ENCODE measurements around the gene WDR1. TPM values are rescaled to one million over a fixed set of nuclear protein-coding genes. Genes with fewer than 3 reads are reported as not detected.
A peak's percentile ranks its signal among the peaks of the same experiment; 100 is the strongest.

WDR1 gene
- total RNA-seq, 1 donor from 2014 or later, result 370 TPM

- H3K27me3 ChIP-seq (ENCODE audit: control insufficient read depth, insufficient read depth, low read length), result no peaks in the 10 kb centered on the region
- H3K36me3 ChIP-seq (ENCODE audit: control insufficient read depth, insufficient read depth, low read length), result no peaks in the 10 kb centered on the region
- DNase-seq (ENCODE audit: low read depth), result no peak
- no peak overlapping the region for H3K4me3 ChIP-seq (ENCODE audit: low read depth, low read length)
- no peak for TF ChIP-seq CTCF (IDR thresholded peaks at IDR 0.05; ENCODE audit: insufficient read depth, low read length, poor library complexity, severe bottlenecking)
Measured at GRCh38 chr4:10050261-10050661, 66.3 kb downstream of the WDR1 start.

GRCh38 chr4:10048941-10049697 lies 67.5 kb downstream of the WDR1 start:
- DNase-seq (ENCODE audit: low read depth), result no peak
- no peak for TF ChIP-seq CTCF (IDR thresholded peaks at IDR 0.05; ENCODE audit: insufficient read depth, low read length, poor library complexity, severe bottlenecking)
- no peak overlapping the region for H3K4me3 ChIP-seq (ENCODE audit: low read depth, low read length)
- no peaks in the 10 kb centered on the region for H3K36me3 ChIP-seq (ENCODE audit: control insufficient read depth, insufficient read depth, low read length)
- H3K27me3 ChIP-seq (ENCODE audit: control insufficient read depth, insufficient read depth, low read length), result no peaks in the 10 kb centered on the region

GRCh38 chr4:10047967-10048366 lies 68.6 kb downstream of the WDR1 start:
- Histone ChIP-seq H3K36me3 (ENCODE audit: control insufficient read depth, insufficient read depth, low read length) (no peaks in the 10 kb centered on the region), H3K27me3 (ENCODE audit: control insufficient read depth, insufficient read depth, low read length) (no peaks in the 10 kb centered on the region), H3K4me3 (ENCODE audit: low read depth, low read length) (no peak overlapping the region)
- TF ChIP-seq CTCF (IDR thresholded peaks at IDR 0.05; ENCODE audit: insufficient read depth, low read length, poor library complexity, severe bottlenecking), result no peak
- DNase-seq (ENCODE audit: low read depth), result no peak

GRCh38 chr4:10046471-10046870 lies 70.1 kb downstream of the WDR1 start:
- TF ChIP-seq CTCF (IDR thresholded peaks at IDR 0.05; ENCODE audit: insufficient read depth, low read length, poor library complexity, severe bottlenecking), result no peak
- Histone ChIP-seq H3K36me3 (ENCODE audit: control insufficient read depth, insufficient read depth, low read length) (no peaks in the 10 kb centered on the region), H3K4me3 (ENCODE audit: low read depth, low read length) (no peak overlapping the region), H3K27me3 (ENCODE audit: control insufficient read depth, insufficient read depth, low read length) (no peaks in the 10 kb centered on the region)
- DNase-seq (ENCODE audit: low read depth), result no peak

- no peaks in the 10 kb centered on the region for H3K36me3 ChIP-seq (ENCODE audit: control insufficient read depth, insufficient read depth, low read length)
- peak; percentile 80 for DNase-seq (ENCODE audit: low read depth)
- no peak overlapping the region for H3K4me3 ChIP-seq (ENCODE audit: low read depth, low read length)
- H3K27me3 ChIP-seq (ENCODE audit: control insufficient read depth, insufficient read depth, low read length), result no peaks in the 10 kb centered on the region
- TF ChIP-seq CTCF (IDR thresholded peaks at IDR 0.05; ENCODE audit: insufficient read depth, low read length, poor library complexity, severe bottlenecking), result no peak
Measured at GRCh38 chr4:10045481-10045880, 71.1 kb downstream of the WDR1 start.

- no peaks in the 10 kb centered on the region for H3K27me3 ChIP-seq (ENCODE audit: control insufficient read depth, insufficient read depth, low read length)
- DNase-seq (ENCODE audit: low read depth), result no peak
- no peak for TF ChIP-seq CTCF (IDR thresholded peaks at IDR 0.05; ENCODE audit: insufficient read depth, low read length, poor library complexity, severe bottlenecking)
- H3K36me3 ChIP-seq (ENCODE audit: control insufficient read depth, insufficient read depth, low read length), result no peaks in the 10 kb centered on the region
- no peak overlapping the region for H3K4me3 ChIP-seq (ENCODE audit: low read depth, low read length)
Measured at GRCh38 chr4:10041036-10041435, 75.6 kb downstream of the WDR1 start.

Data from kidney epithelial cell (primary cell).